Measurements from ENCODE around the gene PPP2R2B. TPM values are rescaled to one million over a fixed set of nuclear protein-coding genes. Genes with fewer than 3 reads are reported as not detected.

Gene PPP2R2B
- total and polyA plus RNA-seq, 11 donors = 0.03 to 2.9 (median 0.30) TPM; not detected in 1

DNA sequence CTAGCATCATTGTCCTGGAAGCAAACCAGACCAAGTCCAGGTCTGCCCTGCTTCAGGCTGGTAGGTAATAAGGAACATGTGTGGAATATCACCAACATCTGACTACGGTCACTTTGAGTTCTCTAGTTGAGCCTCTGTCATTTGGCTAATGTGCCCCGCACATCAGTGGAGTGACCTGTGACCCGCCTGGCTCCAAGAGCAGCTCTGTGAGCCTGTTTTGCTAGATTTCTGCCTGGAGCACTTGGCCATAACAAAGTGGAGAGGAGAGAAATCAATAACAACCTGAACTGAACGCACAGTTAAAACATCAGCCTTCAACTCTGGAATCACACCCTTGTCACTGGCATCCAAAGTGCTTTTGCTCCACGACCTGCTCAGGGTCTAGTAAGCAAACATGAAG is 115.7 kb downstream of the PPP2R2B start:
- Histone ChIP-seq H3K27me3 (no peaks in the 10 kb centered on the region), H3K4me3 (no peak overlapping the region), H3K27ac (no peak overlapping the region), H3K36me3 (no peaks in the 10 kb centered on the region), H3K4me1 (peaks cover 0 to 5% (median 0%) of the 10 kb centered on the region in 12 donors), H3K9me3 (no peaks in the 10 kb centered on the region)
- ATAC-seq = no peak
- TF ChIP-seq, protein P1, sequence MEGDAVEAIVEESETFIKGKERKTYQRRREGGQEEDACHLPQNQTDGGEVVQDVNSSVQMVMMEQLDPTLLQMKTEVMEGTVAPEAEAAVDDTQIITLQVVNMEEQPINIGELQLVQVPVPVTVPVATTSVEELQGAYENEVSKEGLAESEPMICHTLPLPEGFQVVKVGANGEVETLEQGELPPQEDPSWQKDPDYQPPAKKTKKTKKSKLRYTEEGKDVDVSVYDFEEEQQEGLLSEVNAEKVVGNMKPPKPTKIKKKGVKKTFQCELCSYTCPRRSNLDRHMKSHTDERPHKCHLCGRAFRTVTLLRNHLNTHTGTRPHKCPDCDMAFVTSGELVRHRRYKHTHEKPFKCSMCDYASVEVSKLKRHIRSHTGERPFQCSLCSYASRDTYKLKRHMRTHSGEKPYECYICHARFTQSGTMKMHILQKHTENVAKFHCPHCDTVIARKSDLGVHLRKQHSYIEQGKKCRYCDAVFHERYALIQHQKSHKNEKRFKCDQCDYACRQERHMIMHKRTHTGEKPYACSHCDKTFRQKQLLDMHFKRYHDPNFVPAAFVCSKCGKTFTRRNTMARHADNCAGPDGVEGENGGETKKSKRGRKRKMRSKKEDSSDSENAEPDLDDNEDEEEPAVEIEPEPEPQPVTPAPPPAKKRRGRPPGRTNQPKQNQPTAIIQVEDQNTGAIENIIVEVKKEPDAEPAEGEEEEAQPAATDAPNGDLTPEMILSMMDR (IDR thresholded peaks at IDR 0.05) = no peak
- TF ChIP-seq POLR2A (IDR thresholded peaks at IDR 0.05) = no peak
- intact Hi-C loops (cut with DNase I) = no loop called here
- DNase-seq = no peak
- WGBS, 4 donors = 66 to 73% (median 70%) methylated on average over 5 of the region's 5 CpGs

DNA sequence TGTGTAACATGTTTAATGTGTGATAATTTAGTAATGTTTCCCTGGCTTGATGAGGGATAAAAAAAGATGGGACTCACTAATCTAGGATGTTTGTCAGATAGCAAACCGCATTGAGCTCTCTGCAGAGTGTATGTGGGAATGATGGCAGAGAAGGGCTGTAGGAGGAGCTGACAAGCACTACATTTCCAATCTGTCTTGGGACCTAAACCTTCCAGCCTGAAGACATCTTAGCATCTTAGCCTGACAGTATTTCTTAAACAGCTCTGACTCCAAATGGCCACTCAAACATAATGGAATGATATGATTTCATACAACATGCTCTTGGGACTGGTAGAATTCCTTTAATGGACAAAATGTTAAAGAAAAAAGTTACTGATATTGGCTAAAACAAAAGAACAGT is 116.7 kb downstream of the PPP2R2B start:
- ATAC-seq (no peak), DNase-seq (no peak)
- Histone ChIP-seq H3K27ac (no peak overlapping the region), H3K27me3 (no peaks in the 10 kb centered on the region), H3K9me3 (no peaks in the 10 kb centered on the region), H3K4me1 (peaks cover 0 to 5% (median 0%) of the 10 kb centered on the region in 12 donors), H3K36me3 (no peaks in the 10 kb centered on the region), H3K4me3 (no peak overlapping the region)
- intact Hi-C loops (cut with DNase I) = no loop called here
- TF ChIP-seq POLR2A (IDR thresholded peaks at IDR 0.05) = no peak
- TF ChIP-seq, protein P1 (IDR thresholded peaks at IDR 0.05) = no peak
- WGBS, 4 donors = 17 to 41% (median 37%) methylated on average over 1 of the region's 1 CpG

DNA sequence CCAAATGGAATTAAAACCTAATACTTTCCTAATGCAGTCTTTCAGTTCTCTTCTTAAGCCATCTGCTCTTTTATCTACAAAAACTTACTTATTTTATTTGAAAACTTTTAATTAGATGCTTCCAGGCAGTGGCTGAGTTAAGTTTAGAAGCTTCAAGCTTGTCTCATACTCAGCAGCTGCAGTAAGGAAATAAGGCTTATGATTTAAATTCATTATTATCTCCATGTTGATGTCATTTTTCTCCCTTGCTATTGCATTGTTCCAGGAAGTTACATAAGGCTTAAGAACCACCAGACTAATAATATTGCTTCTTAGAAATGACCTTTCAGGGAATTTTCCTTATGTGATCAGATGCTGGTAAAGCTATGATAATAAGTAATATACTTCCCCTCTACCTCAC is 119.6 kb downstream of the PPP2R2B start:
- ATAC-seq (peak in 1 of 4 donors; percentile 20), DNase-seq (no peak)
- Histone ChIP-seq H3K4me1 (peaks cover 0 to 8% (median 0%) of the 10 kb centered on the region in 12 donors), H3K27me3 (no peaks in the 10 kb centered on the region), H3K27ac (no peak overlapping the region), H3K9me3 (no peaks in the 10 kb centered on the region), H3K36me3 (no peaks in the 10 kb centered on the region), H3K4me3 (no peak overlapping the region)
- intact Hi-C loops (cut with DNase I) = no loop called here
- TF ChIP-seq, protein P1 (IDR thresholded peaks at IDR 0.05) = no peak
- TF ChIP-seq POLR2A (IDR thresholded peaks at IDR 0.05) = no peak

DNA sequence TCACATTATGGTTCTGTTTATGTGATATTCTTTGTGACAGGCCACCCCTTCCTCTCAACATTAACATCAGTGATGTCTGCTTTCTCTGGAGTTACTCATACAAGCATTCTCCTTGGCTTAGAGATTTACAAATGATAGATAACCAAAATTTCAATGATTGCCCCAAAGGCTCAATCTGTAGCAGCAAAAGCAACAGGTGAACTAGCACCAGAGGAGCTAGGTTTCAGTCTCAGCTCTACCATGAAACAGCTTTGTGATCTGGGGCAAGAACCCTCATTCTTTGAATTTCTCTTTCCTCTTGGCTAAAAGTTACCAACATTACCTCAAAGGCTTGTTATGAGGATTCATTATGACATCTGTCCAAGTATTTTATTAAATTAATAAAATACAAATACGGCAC is 120.5 kb downstream of the PPP2R2B start:
- no peak for DNase-seq
- 70 to 84% (median 77%) methylated on average over 1 of the region's 1 CpG for WGBS, 4 donors
- Histone ChIP-seq H3K9me3 (no peaks in the 10 kb centered on the region), H3K36me3 (no peaks in the 10 kb centered on the region), H3K27ac (no peak overlapping the region), H3K27me3 (no peaks in the 10 kb centered on the region), H3K4me1 (peaks cover 0 to 15% (median 0%) of the 10 kb centered on the region in 12 donors), H3K4me3 (no peak overlapping the region)
- intact Hi-C loops (cut with DNase I) = no loop called here
- TF ChIP-seq POLR2A (IDR thresholded peaks at IDR 0.05) = no peak
- TF ChIP-seq, protein P1 (IDR thresholded peaks at IDR 0.05) = no peak
- no peak for ATAC-seq

All from heart left ventricle (tissue), 16 donors.